K562 (cell line): ENCODE measurements around the gene ERVH48-1. TPM values are rescaled to one million over a fixed set of nuclear protein-coding genes. Genes with fewer than 3 reads are reported as not detected.
A peak's percentile ranks its signal among the peaks of the same experiment; 100 is the strongest.

Experiments used
- ARNT ChIP-seq, 2 experiments: fragments of 450-650 bp; IDR thresholded peaks; 2 replicates each; pipeline ENCODE4 v1.6.1; 2016; ENCODE audit warnings: mild to moderate bottlenecking in 1 of 2
- CBFA2T2 ChIP-seq: fragments of 450-650 bp; conservative IDR thresholded peaks from 2 replicates; pipeline ENCODE4 v1.6.1; 2017; ENCODE audit warnings: mild to moderate bottlenecking
- CBX1 ChIP-seq: sonication (generic); IDR thresholded peaks from 2 replicates; pipeline ENCODE4 v1.6.1; 2016; ENCODE audit warnings: antibody characterized with exemption, low read depth, mild to moderate bottlenecking
- CHAMP1 ChIP-seq: fragments of 450-650 bp; IDR thresholded peaks from 2 replicates; pipeline ENCODE4 v1.6.1; 2016; ENCODE audit warnings: mild to moderate bottlenecking
- CHD2 ChIP-seq: IDR thresholded peaks from 2 replicates; pipeline ENCODE4 v1.6.1; 2011; ENCODE audit warnings: low read depth, low read length
- FOXJ3 ChIP-seq: sonication (generic); formaldehyde crosslinking; IDR thresholded peaks from 2 replicates; pipeline ENCODE4 v1.4.0; 2020; ENCODE audit warnings: mild to moderate bottlenecking, missing genetic modification reagents
- HEY1 ChIP-seq: fragments of 250-450 bp; sonication (Bioruptor Pico); IDR thresholded peaks from 2 replicates; pipeline ENCODE4 v1.5.0; 2020; ENCODE audit warnings: mild to moderate bottlenecking, moderate library complexity, borderline replicate concordance
- JUNB ChIP-seq: fragments of 450-650 bp; formaldehyde crosslinking; conservative IDR thresholded peaks from 2 replicates; pipeline ENCODE4 v1.4.0; 2020; ENCODE audit warnings: mild to moderate bottlenecking
- KDM5B ChIP-seq: fragments of 200-600 bp; sonication (generic); IDR thresholded peaks from 2 replicates; pipeline ENCODE4 v1.6.1; 2012; ENCODE audit warnings: low read depth, mild to moderate bottlenecking, moderate library complexity, low read length, control low read depth, inconsistent platforms; ENCODE audit not compliant: insufficient replicate concordance
- KLF6 ChIP-seq: fragments of 250-450 bp; sonication (Bioruptor Pico); IDR thresholded peaks from 2 replicates; pipeline ENCODE4 v1.4.0; 2020; ENCODE audit warnings: mild to moderate bottlenecking, moderate library complexity, borderline replicate concordance
- LCOR ChIP-seq: sonication (generic); formaldehyde crosslinking; IDR thresholded peaks from 2 replicates; pipeline ENCODE4 v1.8.0; 2022; ENCODE audit warnings: mild to moderate bottlenecking, missing genetic modification reagents
- MAFK ChIP-seq: IDR thresholded peaks from 2 replicates; pipeline ENCODE4 v1.6.1; 2011; ENCODE audit warnings: low read length, improper control_type of control experiment
- MTA2 ChIP-seq: fragments of 450-650 bp; IDR thresholded peaks from 2 replicates; pipeline ENCODE4 v1.6.1; 2016; ENCODE audit warnings: low read depth
- MYC ChIP-seq, 2 experiments: fragments of 250-450 bp in 1 of 2; sonication (Bioruptor Pico) in 1 of 2; IDR thresholded peaks; 2 replicates each; pipeline versions ENCODE4 v1.5.1 to v1.6.1; 2012 to 2021; ENCODE audit warnings: low read depth in 2 of 2, borderline replicate concordance in 1 of 2, improper control_type of control experiment in 1 of 2, low read length in 1 of 2, mild to moderate bottlenecking in 1 of 2, moderate library complexity in 1 of 2
- NCOR1 ChIP-seq: fragments of 450-650 bp; IDR thresholded peaks from 2 replicates; pipeline ENCODE4 v1.6.1; 2016; ENCODE audit warnings: mild to moderate bottlenecking, moderate library complexity
- NONO ChIP-seq, 2 experiments: fragments of 200-400 bp in 1 of 2; fragments of 450-650 bp in 1 of 2; formaldehyde crosslinking in 1 of 2; IDR thresholded peaks; 2 replicates each; pipeline ENCODE4 v1.6.1; 2017; ENCODE audit warnings: low read depth in 2 of 2, mild to moderate bottlenecking in 2 of 2, moderate library complexity in 2 of 2, low read length in 1 of 2
- OTX1 ChIP-seq: fragments of 450-650 bp; formaldehyde crosslinking; IDR thresholded peaks from 2 replicates; pipeline ENCODE4 v1.4.0; 2022; ENCODE audit warnings: mild to moderate bottlenecking
- POLR2AphosphoS5 ChIP-seq: IDR thresholded peaks from 2 replicates; pipeline ENCODE4 v1.6.1; 2011; ENCODE audit warnings: mild to moderate bottlenecking, low read depth, low read length, moderate library complexity; ENCODE audit not compliant: control insufficient read depth, insufficient read depth
- RBBP5 ChIP-seq: fragments of 200-600 bp; sonication (generic); IDR thresholded peaks from 2 replicates; pipeline ENCODE4 v1.6.1; 2012; ENCODE audit warnings: borderline replicate concordance, mild to moderate bottlenecking, low read length, control low read depth, inconsistent platforms; ENCODE audit not compliant: insufficient read depth, poor library complexity, severe bottlenecking
- SMARCE1 ChIP-seq: fragments of 450-650 bp; IDR thresholded peaks from 2 replicates; pipeline ENCODE4 v1.7.1; 2016; ENCODE audit warnings: mild to moderate bottlenecking
- TAF1 ChIP-seq: IDR thresholded peaks from 2 replicates; pipeline ENCODE4 v1.6.1; 2011; ENCODE audit warnings: mild to moderate bottlenecking, low read length, moderate library complexity; ENCODE audit not compliant: insufficient read depth, control insufficient read depth, severe bottlenecking; ENCODE audit errors: extremely low read depth
- TARDBP ChIP-seq: fragments of 450-650 bp; IDR thresholded peaks from 2 replicates; pipeline ENCODE4 v1.6.1; 2016
- ZBTB2 ChIP-seq: fragments of 450-650 bp; IDR thresholded peaks from 2 replicates; pipeline ENCODE4 v1.6.1; 2016; ENCODE audit warnings: antibody characterized with exemption
- ZNF12 ChIP-seq: sonication (generic); formaldehyde crosslinking; IDR thresholded peaks from 2 replicates; pipeline ENCODE4 v1.4.0; 2020; ENCODE audit warnings: mild to moderate bottlenecking, missing genetic modification reagents
- ZNF431 ChIP-seq: sonication (generic); formaldehyde crosslinking; IDR thresholded peaks from 2 replicates; pipeline ENCODE4 v1.8.0; 2022; ENCODE audit warnings: mild to moderate bottlenecking, missing genetic modification reagents
- polyA plus RNA-seq, 8 experiments: library from polyadenylated mRNA; depleted of rRNA in 4 of 8; stranded (reverse) in 5 of 8; unstranded in 3 of 8; fragments of >200 nt; fragmentation: Nextera tagmentation in 2 of 8; fragmentation: Illumina TruSeq in 1 of 8; extraction: Ambion mirVana in 2 of 8; extraction: Trizol in 1 of 8; gene quantifications; 2 replicates each; pipeline versions ENCODE4 v1.2.1 to v1.2.3, GENCODE V29; 2011 to 2014; ENCODE audit warnings: inconsistent platforms in 1 of 8, missing spikeins in 1 of 8
- total RNA-seq, 7 experiments: library from RNA; depleted of rRNA in 6 of 7; stranded (reverse); fragments of >200 nt in 6 of 7; fragmentation: Illumina TruSeq in 2 of 7; extraction: Trizol in 2 of 7; gene quantifications; 2 replicates each; pipeline versions ENCODE4 v1.2.1 to v1.2.3, GENCODE V29; 2011 to 2021; ENCODE audit warnings: low replicate concordance in 1 of 7

Gene ERVH48-1
- total and polyA plus RNA-seq, 9 of the 15 experiments (the other 6 are each of a cell fraction or from before 2014, with no cell fraction given), result 0.08 to 0.49 (median 0.16) TPM; not detected in 3

GRCh38 chr21:42923553-42924432 is 1.6 kb downstream of the ERVH48-1 start (continued):
- TF ChIP-seq ZNF12, result 0 out of 2 replicates have a peak, but pooled peaks have one; percentile 61
- TF ChIP-seq RBBP5, result no peak
- peak; percentile 82 for TF ChIP-seq CHAMP1
- no peak for TF ChIP-seq FOXJ3
- TF ChIP-seq CBFA2T2, result 0 out of 2 replicates have a peak, but pooled peaks have one; percentile 26
- TF ChIP-seq ZNF431 (CRISPR knock-in tag), result no peak
- peak; percentile 76 for TF ChIP-seq NCOR1
- no peak; the same call in 1 of the 2 replicates for TF ChIP-seq CHD2
- TF ChIP-seq JUNB (CRISPR knock-in tag), result no peak
- TF ChIP-seq TAF1, result peak; percentile 49
- TF ChIP-seq KLF6, result peak; percentile 89; the same call in 1 of the 2 replicates
- peak; percentile 94 for TF ChIP-seq OTX1 (CRISPR knock-in tag)
- TF ChIP-seq LCOR (CRISPR knock-in tag), result peak; percentile 97
- TF ChIP-seq SMARCE1, result peak; percentile 89
- TF ChIP-seq KDM5B, result peak; percentile 53
- TF ChIP-seq MAFK, result 0 out of 2 replicates have a peak, but pooled peaks have one; percentile 13
- TF ChIP-seq MYC (IDR thresholded peaks at IDR 0.05; ENCODE audit: low read depth, low read length), result peak; percentile 89
- no peak for TF ChIP-seq MYC (CRISPR knock-in tag; IDR thresholded peaks at IDR 0.05; ENCODE audit: borderline replicate concordance, low read depth)
- TF ChIP-seq CBX1, result no peak
- TF ChIP-seq ZBTB2, result peak; percentile 88
- TF ChIP-seq POLR2AphosphoS5, result peak; percentile 79
- TF ChIP-seq ARNT (IDR thresholded peaks at IDR 0.05), result peak; percentile 91 to 96
- TF ChIP-seq MTA2, result peak; percentile 59
- TF ChIP-seq TARDBP, result peak; percentile 67; the same call in 1 of the 2 replicates
- no peak for TF ChIP-seq NONO (IDR thresholded peaks at IDR 0.05; ENCODE audit: low read depth in 2 of 2, low read length in 1 of 2)
- 0 out of 2 replicates have a peak, but pooled peaks have one; percentile 18 for TF ChIP-seq HEY1 (CRISPR knock-in tag)
